Lung (tissue), 12 donors: ENCODE results near the gene CAPN3. TPM values are rescaled to one million over a fixed set of nuclear protein-coding genes. Genes with fewer than 3 reads are reported as not detected.

Experiments used
- ATAC-seq: fragments of 200-7000 bp; cut with Tn5 transposase; one replicate; pipeline ENCODE4 v1.9.1; 2020; ENCODE audit warnings: moderate number of reproducible peaks; ENCODE audit not compliant: insufficient read depth, low FRiP score
- DNase-seq, 3 donors: peaks; one replicate each; pipeline ENCODE4 v3.0.0-alpha.2; 2013 to 2017
- H3K27ac ChIP-seq, 2 donors: one replicate each; pipeline ENCODE4 v1.5.1; 2013; ENCODE audit warnings: mild to moderate bottlenecking in 2 of 2, moderate library complexity in 2 of 2, control low read depth in 1 of 2, inconsistent platforms in 1 of 2, low read depth in 1 of 2, low read length in 1 of 2
- H3K27me3 ChIP-seq, 3 donors: one replicate each; pipeline ENCODE4 v1.5.1; 2013; ENCODE audit warnings: low read length in 2 of 3; ENCODE audit not compliant: control insufficient read depth in 3 of 3, insufficient read depth in 3 of 3
- H3K36me3 ChIP-seq, 4 donors: one replicate each; pipeline ENCODE4 v1.5.1; 2013; ENCODE audit warnings: low read length in 4 of 4, mild to moderate bottlenecking in 1 of 4, moderate library complexity in 1 of 4; ENCODE audit not compliant: control insufficient read depth in 4 of 4, insufficient read depth in 4 of 4
- H3K4me1 ChIP-seq, 5 donors: one replicate each; pipeline ENCODE4 v1.5.1; 2013; ENCODE audit warnings: low read length in 5 of 5, mild to moderate bottlenecking in 2 of 5, moderate library complexity in 1 of 5; ENCODE audit not compliant: control insufficient read depth in 5 of 5, insufficient read depth in 5 of 5
- H3K4me3 ChIP-seq: one replicate; pipeline ENCODE4 v1.5.1; 2013; ENCODE audit warnings: mild to moderate bottlenecking, control low read depth, moderate library complexity
- H3K9ac ChIP-seq, 2 donors: one replicate each; pipeline ENCODE4 v1.5.1; 2013; ENCODE audit warnings: low read length in 2 of 2, control low read depth in 1 of 2; ENCODE audit not compliant: insufficient read depth in 1 of 2
- H3K9me3 ChIP-seq, 4 donors: one replicate each; pipeline ENCODE4 v1.5.1; 2013; ENCODE audit warnings: low read length in 3 of 4, mild to moderate bottlenecking in 1 of 4, moderate library complexity in 1 of 4; ENCODE audit not compliant: control insufficient read depth in 4 of 4, insufficient read depth in 3 of 4
- WGBS, 2 donors: extraction: QIAGEN DNeasy Blood & Tissue Kit; methylation state at CpG; one replicate each; pipeline ENCODE4 v1.1.7; 2013; 5-methylcytosine and 5-hydroxymethylcytosine counted together
- polyA plus RNA-seq, 2 donors: library from polyadenylated mRNA; stranded (reverse); fragments of 200-250 nt; gene quantifications; one replicate each; pipeline ENCODE4 v1.2.1, GENCODE V29; 2013
- total RNA-seq, 2 donors: library from RNA; depleted of rRNA in 1 of 2; stranded (reverse); fragments of >200 nt in 1 of 2; gene quantifications; one replicate each; pipeline ENCODE4 v1.2.1, GENCODE V29; 2014 to 2021
- TF ChIP-seq, protein P1 (sequence below): IDR thresholded peaks from 2 replicates; pipeline ENCODE4 v1.5.1; 2012; ENCODE audit warnings: mild to moderate bottlenecking; ENCODE audit errors: control extremely low read depth, extremely low read depth
- donor health status: control.
- donor health status: control.
- donor health status: Bipolar disorder and iron deficiency.
- donor health status: healthy.
- donor health status: DM: yes; HTN: yes; CAD: no.

CAPN3 gene
- total and polyA plus RNA-seq, 4 donors = 12.1 to 56.6 (median 24.7) TPM

DNA sequence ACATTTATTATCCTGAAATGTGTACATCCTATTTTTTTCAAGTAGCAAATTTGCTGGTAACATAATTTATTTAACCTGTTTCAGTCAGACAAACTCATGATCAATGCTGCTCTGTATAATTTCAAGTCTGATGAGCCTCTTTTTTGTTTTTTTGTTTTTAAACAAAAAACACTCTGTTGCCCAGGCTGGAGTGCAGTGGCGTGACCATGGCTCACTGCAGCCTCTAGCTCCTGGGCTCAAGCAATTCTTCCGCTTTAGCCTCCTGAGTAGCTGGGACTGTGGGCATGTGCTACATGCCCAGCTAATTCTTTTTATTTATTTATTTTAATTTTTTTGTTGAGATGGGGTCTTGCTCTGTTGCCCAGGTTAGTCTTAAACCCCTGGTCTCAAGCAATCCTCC, 40.1 kb upstream of the CAPN3 start:
- peaks cover 4 to 14% (median 10%) of the 10 kb centered on the region in 4 donors for H3K36me3 ChIP-seq
- no peak overlapping the region for H3K9ac ChIP-seq
- ATAC-seq = no peak
- no peaks in the 10 kb centered on the region for H3K27me3 ChIP-seq
- DNase-seq = no peak
- H3K27ac ChIP-seq = no peak overlapping the region
- TF ChIP-seq, protein P1, sequence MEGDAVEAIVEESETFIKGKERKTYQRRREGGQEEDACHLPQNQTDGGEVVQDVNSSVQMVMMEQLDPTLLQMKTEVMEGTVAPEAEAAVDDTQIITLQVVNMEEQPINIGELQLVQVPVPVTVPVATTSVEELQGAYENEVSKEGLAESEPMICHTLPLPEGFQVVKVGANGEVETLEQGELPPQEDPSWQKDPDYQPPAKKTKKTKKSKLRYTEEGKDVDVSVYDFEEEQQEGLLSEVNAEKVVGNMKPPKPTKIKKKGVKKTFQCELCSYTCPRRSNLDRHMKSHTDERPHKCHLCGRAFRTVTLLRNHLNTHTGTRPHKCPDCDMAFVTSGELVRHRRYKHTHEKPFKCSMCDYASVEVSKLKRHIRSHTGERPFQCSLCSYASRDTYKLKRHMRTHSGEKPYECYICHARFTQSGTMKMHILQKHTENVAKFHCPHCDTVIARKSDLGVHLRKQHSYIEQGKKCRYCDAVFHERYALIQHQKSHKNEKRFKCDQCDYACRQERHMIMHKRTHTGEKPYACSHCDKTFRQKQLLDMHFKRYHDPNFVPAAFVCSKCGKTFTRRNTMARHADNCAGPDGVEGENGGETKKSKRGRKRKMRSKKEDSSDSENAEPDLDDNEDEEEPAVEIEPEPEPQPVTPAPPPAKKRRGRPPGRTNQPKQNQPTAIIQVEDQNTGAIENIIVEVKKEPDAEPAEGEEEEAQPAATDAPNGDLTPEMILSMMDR = no peak
- 98 to 100% methylated on average over 2 of the region's 2 CpGs for WGBS, 2 donors
- H3K4me3 ChIP-seq = no peak overlapping the region
- no peaks in the 10 kb centered on the region for H3K4me1 ChIP-seq
- H3K9me3 ChIP-seq = no peaks in the 10 kb centered on the region

DNA sequence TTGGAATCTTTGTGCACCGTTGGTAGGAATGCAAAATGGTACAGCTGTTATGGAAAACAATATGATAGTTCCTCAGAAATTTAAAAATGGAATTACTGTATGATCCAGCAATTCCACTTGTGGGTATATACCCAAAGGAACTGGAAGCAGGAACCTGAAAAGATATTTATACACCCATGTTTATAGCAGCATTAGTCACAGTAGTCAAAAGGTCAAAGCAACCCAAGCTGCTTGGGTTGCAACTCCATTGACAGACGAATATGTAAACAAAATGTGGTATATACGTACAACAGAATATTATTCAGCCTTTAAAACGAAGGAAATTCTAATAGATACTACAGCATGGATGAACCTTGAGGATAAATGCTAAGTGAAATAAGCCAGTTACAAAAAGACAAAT, 35.0 kb upstream of the CAPN3 start:
- no peak overlapping the region for H3K9ac ChIP-seq
- 85 to 86% methylated on average over 4 of the region's 4 CpGs for WGBS, 2 donors
- no peak for DNase-seq
- peaks cover 4 to 29% (median 16%) of the 10 kb centered on the region in 4 donors for H3K36me3 ChIP-seq
- H3K4me1 ChIP-seq = no peaks in the 10 kb centered on the region
- H3K4me3 ChIP-seq = no peak overlapping the region
- TF ChIP-seq, protein P1 = no peak
- H3K27me3 ChIP-seq = no peaks in the 10 kb centered on the region
- H3K27ac ChIP-seq = no peak overlapping the region
- H3K9me3 ChIP-seq = no peaks in the 10 kb centered on the region
- ATAC-seq = no peak

DNA sequence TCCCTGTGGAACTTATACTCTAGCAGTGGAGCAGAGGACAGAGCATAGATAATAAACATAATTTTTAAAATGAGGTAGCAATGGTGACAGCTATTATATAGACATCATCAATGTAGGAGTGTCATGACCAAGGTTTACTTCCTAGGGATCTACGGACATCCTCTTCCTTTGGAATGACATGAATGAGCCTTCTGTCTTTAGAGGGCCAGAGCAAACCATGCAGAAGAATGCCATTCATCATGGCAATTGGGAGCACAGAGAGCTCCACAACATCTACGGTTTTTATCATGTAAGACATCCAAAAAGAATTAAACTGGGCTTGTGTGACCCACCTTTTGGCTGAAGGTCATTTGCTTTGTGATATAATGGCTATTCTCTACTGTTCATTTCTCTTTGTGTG, 30.1 kb upstream of the CAPN3 start:
- H3K4me1 ChIP-seq = no peaks in the 10 kb centered on the region
- no peaks in the 10 kb centered on the region for H3K27me3 ChIP-seq
- H3K4me3 ChIP-seq = no peak overlapping the region
- H3K36me3 ChIP-seq = peaks cover 0 to 19% (median 11%) of the 10 kb centered on the region in 4 donors
- ATAC-seq (no peak), DNase-seq (no peak)
- H3K27ac ChIP-seq = no peak overlapping the region
- peaks cover 0 to 1% (median 0%) of the 10 kb centered on the region in 4 donors for H3K9me3 ChIP-seq
- H3K9ac ChIP-seq = no peak overlapping the region
- WGBS, 2 donors = 89 to 94% methylated on average over 2 of the region's 2 CpGs
- TF ChIP-seq, protein P1 = no peak

DNA sequence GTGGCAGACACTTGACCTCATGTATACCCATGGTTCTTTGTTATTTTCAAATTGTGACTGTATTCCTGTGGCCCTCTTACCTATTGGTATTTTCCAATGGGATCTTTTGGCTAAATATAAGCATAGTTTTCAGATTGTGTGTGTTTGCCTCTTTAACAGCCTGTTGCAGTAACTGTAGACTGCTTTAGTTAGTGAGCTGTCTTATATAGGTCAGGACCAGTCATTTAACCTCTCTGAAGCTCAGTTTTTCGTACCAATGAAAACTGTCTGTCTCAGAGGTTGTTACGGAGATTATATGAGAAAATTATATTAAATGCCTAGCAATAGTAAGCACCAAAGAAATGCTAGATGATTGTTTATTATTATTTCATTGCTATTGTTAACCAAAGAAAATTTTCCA, 29.3 kb upstream of the CAPN3 start:
- Histone ChIP-seq H3K9ac (no peak overlapping the region), H3K27me3 (no peaks in the 10 kb centered on the region), H3K36me3 (peaks cover 0 to 20% (median 11%) of the 10 kb centered on the region in 4 donors), H3K4me1 (no peaks in the 10 kb centered on the region), H3K27ac (no peak overlapping the region), H3K9me3 (peaks cover 0 to 6% (median 2%) of the 10 kb centered on the region in 4 donors), H3K4me3 (no peak overlapping the region)
- no peak for ATAC-seq
- DNase-seq = no peak
- TF ChIP-seq, protein P1 = no peak
- WGBS, 2 donors = 96 to 98% methylated on average over 2 of the region's 2 CpGs
